ENCODE measurements around the gene EXOC3L4.

EXOC3L4 gene

DNA sequence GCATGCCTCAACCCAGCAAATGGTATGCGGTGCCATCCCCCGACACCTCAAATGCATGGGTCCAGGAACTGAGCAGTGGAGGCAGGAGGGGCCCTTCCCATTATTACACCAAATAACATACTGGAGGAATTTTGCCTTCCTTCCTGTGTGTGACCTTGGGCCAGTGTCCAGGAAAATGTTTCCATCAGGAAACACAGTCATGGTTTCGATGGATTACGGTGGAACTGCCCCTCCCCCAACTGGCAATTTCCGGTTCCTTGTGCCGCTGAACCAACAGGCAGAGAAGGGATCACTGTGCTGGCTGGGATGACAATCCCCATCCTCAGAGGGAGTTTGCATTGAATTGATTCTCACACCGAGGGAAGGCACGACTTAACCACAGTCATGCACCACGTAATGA is 28.1 kb upstream of the EXOC3L4 start:
- no peak overlapping the region for H2BK12ac ChIP-seq (ENCODE audit: low read length in 2 of 2)
- H3K9me3 ChIP-seq (ENCODE audit: control insufficient read depth, low read length) = no peaks in the 10 kb centered on the region
- DNase-seq = no peak
- H3K27me3 ChIP-seq (ENCODE audit: control insufficient read depth in 1 of 2, insufficient read depth in 1 of 2, low read length in 2 of 2) = no peaks in the 10 kb centered on the region
- H4K91ac ChIP-seq (ENCODE audit: low read length) = no peak overlapping the region
- no peak overlapping the region for H3K9ac ChIP-seq (ENCODE audit: low read length)
- no peaks in the 10 kb centered on the region for H3K36me3 ChIP-seq (ENCODE audit: control insufficient read depth in 1 of 2, insufficient read depth in 2 of 2, low read depth in 1 of 2, low read length in 2 of 2)
- H2AFZ ChIP-seq (ENCODE audit: low read depth, low read length) = no peak overlapping the region
- H3K14ac ChIP-seq (ENCODE audit: low read length in 2 of 2) = no peak overlapping the region
- H3K23ac ChIP-seq (ENCODE audit: low read length in 2 of 2) = no peak overlapping the region
- H2BK5ac ChIP-seq (ENCODE audit: low read depth, low read length, poor library complexity, severe bottlenecking) = no peak overlapping the region
- 85% methylated on average over 7 of the region's 9 CpGs for WGBS
- no peak overlapping the region for H2AK5ac ChIP-seq (ENCODE audit: low read length, severe bottlenecking)
- H3K4ac ChIP-seq (ENCODE audit: low read depth in 1 of 2, low read length in 2 of 2) = no peak overlapping the region
- H3K4me1 ChIP-seq (ENCODE audit: control insufficient read depth, insufficient read depth, low read depth, low read length) = peaks cover 24% of the 10 kb centered on the region
- H2BK15ac ChIP-seq (ENCODE audit: low read depth, poor library complexity, severe bottlenecking) = no peak overlapping the region
- H4K8ac ChIP-seq (ENCODE audit: low read length) = no peak overlapping the region
- no peak overlapping the region for H3K27ac ChIP-seq (ENCODE audit: low read length, poor library complexity, severe bottlenecking)
- H3K18ac ChIP-seq (ENCODE audit: low read depth in 1 of 2, low read length in 2 of 2) = no peak overlapping the region
- no peaks in the 10 kb centered on the region for H3K79me1 ChIP-seq (replicated peaks; ENCODE audit: low read length, poor library complexity, severe bottlenecking)
- no peak overlapping the region for H3K4me3 ChIP-seq (ENCODE audit: insufficient read depth in 1 of 2, low read depth in 1 of 2, low read length in 2 of 2)
- H3K4me2 ChIP-seq (ENCODE audit: low read length, poor library complexity, severe bottlenecking) = no peak overlapping the region
- no peak overlapping the region for H2BK120ac ChIP-seq (ENCODE audit: low read depth, low read length)

DNA sequence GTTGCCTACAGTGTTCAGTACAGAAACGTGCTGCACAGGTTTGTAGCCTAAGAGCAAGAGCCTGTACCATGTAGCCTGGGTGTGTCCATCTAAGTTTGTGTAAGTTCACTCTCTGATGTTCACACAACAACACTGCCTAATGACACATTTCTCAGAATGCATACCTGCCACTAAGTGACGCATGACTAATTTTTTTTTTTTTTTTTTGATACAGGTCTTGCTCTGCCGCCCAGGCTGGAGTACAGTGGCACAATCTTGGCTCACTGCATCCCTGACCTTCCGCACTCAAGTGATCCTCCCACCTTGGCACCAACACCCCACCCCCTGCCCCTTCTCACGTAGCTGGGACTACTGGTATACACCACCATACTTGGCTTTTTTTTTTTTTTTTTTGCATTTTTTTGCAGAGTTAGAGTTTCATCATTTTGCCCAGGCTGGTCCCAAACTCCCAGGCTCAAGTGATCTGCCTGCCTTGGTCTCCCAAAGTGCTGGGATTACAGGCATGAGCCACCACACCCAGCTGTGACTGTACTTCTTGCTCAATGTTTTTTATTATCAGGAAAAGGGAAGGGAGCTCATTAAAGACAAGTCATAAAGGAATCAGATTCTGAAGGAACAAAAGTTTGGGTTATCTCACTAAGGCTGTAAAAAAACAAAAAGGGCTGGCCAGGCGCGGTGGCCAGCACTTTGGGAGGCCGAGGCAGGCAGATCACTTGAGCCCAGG is 27.1 kb upstream of the EXOC3L4 start:
- no peak overlapping the region for H2BK15ac ChIP-seq (ENCODE audit: low read depth, poor library complexity, severe bottlenecking)
- 85% methylated on average over 8 of the region's 8 CpGs for WGBS
- H2AK5ac ChIP-seq (ENCODE audit: low read length, severe bottlenecking) = no peak overlapping the region
- no peak overlapping the region for H3K14ac ChIP-seq (ENCODE audit: low read length in 2 of 2)
- H3K18ac ChIP-seq (ENCODE audit: low read depth in 1 of 2, low read length in 2 of 2) = no peak overlapping the region
- H3K4me1 ChIP-seq (ENCODE audit: control insufficient read depth, insufficient read depth, low read depth, low read length) = peaks cover 30% of the 10 kb centered on the region
- H3K27me3 ChIP-seq (ENCODE audit: control insufficient read depth in 1 of 2, insufficient read depth in 1 of 2, low read length in 2 of 2) = no peaks in the 10 kb centered on the region
- no peak overlapping the region for H3K4me3 ChIP-seq (ENCODE audit: insufficient read depth in 1 of 2, low read depth in 1 of 2, low read length in 2 of 2)
- H3K4ac ChIP-seq (ENCODE audit: low read depth in 1 of 2, low read length in 2 of 2) = no peak overlapping the region
- no peak overlapping the region for H3K4me2 ChIP-seq (ENCODE audit: low read length, poor library complexity, severe bottlenecking)
- no peak overlapping the region for H2AFZ ChIP-seq (ENCODE audit: low read depth, low read length)
- no peaks in the 10 kb centered on the region for H3K36me3 ChIP-seq (ENCODE audit: control insufficient read depth in 1 of 2, insufficient read depth in 2 of 2, low read depth in 1 of 2, low read length in 2 of 2)
- H4K8ac ChIP-seq (ENCODE audit: low read length) = no peak overlapping the region
- peak overlapping the region; percentile 16 for H3K27ac ChIP-seq (ENCODE audit: low read length, poor library complexity, severe bottlenecking)
- H2BK120ac ChIP-seq (ENCODE audit: low read depth, low read length) = no peak overlapping the region
- H2BK5ac ChIP-seq (ENCODE audit: low read depth, low read length, poor library complexity, severe bottlenecking) = no peak overlapping the region
- H3K79me1 ChIP-seq (replicated peaks; ENCODE audit: low read length, poor library complexity, severe bottlenecking) = no peaks in the 10 kb centered on the region
- DNase-seq = peak; percentile 44
- no peaks in the 10 kb centered on the region for H3K9me3 ChIP-seq (ENCODE audit: control insufficient read depth, low read length)
- H4K91ac ChIP-seq (ENCODE audit: low read length) = no peak overlapping the region
- H2BK12ac ChIP-seq (ENCODE audit: low read length in 2 of 2) = no peak overlapping the region
- H3K9ac ChIP-seq (ENCODE audit: low read length) = peak overlapping the region; percentile 72
- no peak overlapping the region for H3K23ac ChIP-seq (ENCODE audit: low read length in 2 of 2)

DNA sequence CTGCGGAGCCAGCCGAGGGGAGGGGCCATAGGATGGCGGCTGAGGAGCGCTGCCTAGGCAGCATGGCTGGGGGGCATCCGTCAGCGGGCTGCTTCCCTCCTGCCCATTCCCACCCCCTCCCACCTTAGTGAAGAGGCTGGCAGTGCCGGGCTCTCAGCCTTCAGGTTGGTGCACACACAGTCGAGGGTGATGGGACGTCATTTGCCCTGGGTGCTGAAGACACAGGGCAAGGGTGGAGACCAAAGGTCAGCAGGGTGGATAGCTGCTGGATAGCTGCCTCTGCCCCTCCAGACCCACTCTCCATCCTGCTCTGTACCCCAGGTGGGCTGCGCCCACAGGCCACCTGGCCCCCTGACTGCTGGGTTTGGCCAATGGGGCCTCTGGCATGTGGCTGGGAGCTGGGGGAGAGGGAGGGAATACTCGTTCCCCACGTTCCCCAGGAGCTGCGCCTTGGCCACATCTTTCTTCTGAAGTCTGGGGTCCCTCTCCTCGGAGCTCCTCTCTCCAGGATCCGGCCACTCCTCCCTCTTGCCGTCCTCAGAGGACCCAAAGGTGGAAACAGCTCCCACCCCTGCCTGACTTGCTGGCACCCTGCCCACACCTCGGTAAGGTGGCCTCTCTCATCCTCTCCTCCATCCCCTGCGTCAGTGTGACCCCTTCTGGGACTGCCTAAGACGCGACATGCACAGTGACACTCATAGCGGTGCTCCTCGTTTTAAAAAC is 26.0 kb upstream of the EXOC3L4 start:
- no peak overlapping the region for H2AFZ ChIP-seq (ENCODE audit: low read depth, low read length)
- H4K91ac ChIP-seq (ENCODE audit: low read length) = no peak overlapping the region
- no peak overlapping the region for H3K27ac ChIP-seq (ENCODE audit: low read length, poor library complexity, severe bottlenecking)
- no peak for DNase-seq
- H3K4me2 ChIP-seq (ENCODE audit: low read length, poor library complexity, severe bottlenecking) = no peak overlapping the region
- H3K4ac ChIP-seq (ENCODE audit: low read depth in 1 of 2, low read length in 2 of 2) = no peak overlapping the region
- H3K9me3 ChIP-seq (ENCODE audit: control insufficient read depth, low read length) = no peaks in the 10 kb centered on the region
- no peak overlapping the region for H3K4me3 ChIP-seq (ENCODE audit: insufficient read depth in 1 of 2, low read depth in 1 of 2, low read length in 2 of 2)
- H4K8ac ChIP-seq (ENCODE audit: low read length) = no peak overlapping the region
- no peak overlapping the region for H2BK120ac ChIP-seq (ENCODE audit: low read depth, low read length)
- H3K36me3 ChIP-seq (ENCODE audit: control insufficient read depth in 1 of 2, insufficient read depth in 2 of 2, low read depth in 1 of 2, low read length in 2 of 2) = no peaks in the 10 kb centered on the region
- peak overlapping the region; percentile 4 for H2AK5ac ChIP-seq (ENCODE audit: low read length, severe bottlenecking)
- no peak overlapping the region for H3K18ac ChIP-seq (ENCODE audit: low read depth in 1 of 2, low read length in 2 of 2)
- 89% methylated on average over 20 of the region's 22 CpGs for WGBS
- H3K27me3 ChIP-seq (ENCODE audit: control insufficient read depth in 1 of 2, insufficient read depth in 1 of 2, low read length in 2 of 2) = no peaks in the 10 kb centered on the region
- no peak overlapping the region for H2BK15ac ChIP-seq (ENCODE audit: low read depth, poor library complexity, severe bottlenecking)
- H3K79me1 ChIP-seq (replicated peaks; ENCODE audit: low read length, poor library complexity, severe bottlenecking) = no peaks in the 10 kb centered on the region
- H3K14ac ChIP-seq (ENCODE audit: low read length in 2 of 2) = no peak overlapping the region
- no peak overlapping the region for H2BK12ac ChIP-seq (ENCODE audit: low read length in 2 of 2)
- H3K4me1 ChIP-seq (ENCODE audit: control insufficient read depth, insufficient read depth, low read depth, low read length) = peaks cover 40% of the 10 kb centered on the region
- H3K9ac ChIP-seq (ENCODE audit: low read length) = peak overlapping the region; percentile 72
- no peak overlapping the region for H2BK5ac ChIP-seq (ENCODE audit: low read depth, low read length, poor library complexity, severe bottlenecking)
- no peak overlapping the region for H3K23ac ChIP-seq (ENCODE audit: low read length in 2 of 2)

DNA sequence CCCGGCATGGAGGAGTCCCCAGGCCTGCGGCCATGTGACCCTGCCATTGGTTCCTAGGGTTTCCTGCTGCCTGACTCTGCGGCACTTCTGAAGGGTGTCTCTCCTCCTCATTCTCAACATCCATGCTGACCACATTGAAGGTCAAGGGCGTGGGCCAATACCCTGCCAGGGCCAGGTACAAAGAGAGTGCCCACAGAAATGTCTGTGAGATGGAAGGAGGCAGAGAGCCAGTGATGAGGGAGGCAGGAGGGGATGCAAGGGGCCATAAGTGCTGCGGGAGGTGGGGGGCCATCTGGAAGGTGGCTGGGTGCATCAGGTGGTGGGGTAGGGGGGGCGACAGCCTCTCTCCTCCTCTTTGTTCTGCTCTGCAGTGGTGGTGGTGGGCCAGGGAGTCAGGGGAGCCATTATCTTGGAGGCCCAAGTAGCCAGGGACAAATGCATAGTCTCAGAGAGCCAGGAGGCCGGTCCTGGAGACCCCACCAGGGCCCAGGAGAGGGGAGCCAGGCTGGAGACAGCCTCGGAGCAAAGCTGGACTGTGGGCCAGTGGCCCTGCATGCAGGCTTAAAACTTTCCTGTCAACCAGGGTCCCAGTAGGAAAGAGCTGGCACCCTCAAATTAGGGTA is 24.2 kb upstream of the EXOC3L4 start:
- no peak overlapping the region for H3K4me3 ChIP-seq (ENCODE audit: insufficient read depth in 1 of 2, low read depth in 1 of 2, low read length in 2 of 2)
- no peaks in the 10 kb centered on the region for H3K27me3 ChIP-seq (ENCODE audit: control insufficient read depth in 1 of 2, insufficient read depth in 1 of 2, low read length in 2 of 2)
- no peak overlapping the region for H3K18ac ChIP-seq (ENCODE audit: low read depth in 1 of 2, low read length in 2 of 2)
- DNase-seq = no peak
- no peak overlapping the region for H3K4me2 ChIP-seq (ENCODE audit: low read length, poor library complexity, severe bottlenecking)
- H3K4me1 ChIP-seq (ENCODE audit: control insufficient read depth, insufficient read depth, low read depth, low read length) = peaks cover 53% of the 10 kb centered on the region
- no peak overlapping the region for H2BK12ac ChIP-seq (ENCODE audit: low read length in 2 of 2)
- H3K79me1 ChIP-seq (replicated peaks; ENCODE audit: low read length, poor library complexity, severe bottlenecking) = no peaks in the 10 kb centered on the region
- no peak overlapping the region for H4K91ac ChIP-seq (ENCODE audit: low read length)
- no peak overlapping the region for H3K23ac ChIP-seq (ENCODE audit: low read length in 2 of 2)
- WGBS = 81% methylated on average over 7 of the region's 8 CpGs
- no peak overlapping the region for H2AFZ ChIP-seq (ENCODE audit: low read depth, low read length)
- peak overlapping the region; percentile 18 for H2AK5ac ChIP-seq (ENCODE audit: low read length, severe bottlenecking)
- H3K14ac ChIP-seq (ENCODE audit: low read length in 2 of 2) = no peak overlapping the region
- no peak overlapping the region for H3K4ac ChIP-seq (ENCODE audit: low read depth in 1 of 2, low read length in 2 of 2)
- no peaks in the 10 kb centered on the region for H3K36me3 ChIP-seq (ENCODE audit: control insufficient read depth in 1 of 2, insufficient read depth in 2 of 2, low read depth in 1 of 2, low read length in 2 of 2)
- no peak overlapping the region for H2BK15ac ChIP-seq (ENCODE audit: low read depth, poor library complexity, severe bottlenecking)
- no peak overlapping the region for H2BK5ac ChIP-seq (ENCODE audit: low read depth, low read length, poor library complexity, severe bottlenecking)
- H3K9me3 ChIP-seq (ENCODE audit: control insufficient read depth, low read length) = no peaks in the 10 kb centered on the region
- peak overlapping the region; percentile 52 for H3K9ac ChIP-seq (ENCODE audit: low read length)
- no peak overlapping the region for H3K27ac ChIP-seq (ENCODE audit: low read length, poor library complexity, severe bottlenecking)
- H2BK120ac ChIP-seq (ENCODE audit: low read depth, low read length) = no peak overlapping the region
- H4K8ac ChIP-seq (ENCODE audit: low read length) = no peak overlapping the region

Measured in mesenchymal stem cell (in vitro differentiated cells and primary cell).